ENCODE measurements around the gene PHKB.

DNA sequence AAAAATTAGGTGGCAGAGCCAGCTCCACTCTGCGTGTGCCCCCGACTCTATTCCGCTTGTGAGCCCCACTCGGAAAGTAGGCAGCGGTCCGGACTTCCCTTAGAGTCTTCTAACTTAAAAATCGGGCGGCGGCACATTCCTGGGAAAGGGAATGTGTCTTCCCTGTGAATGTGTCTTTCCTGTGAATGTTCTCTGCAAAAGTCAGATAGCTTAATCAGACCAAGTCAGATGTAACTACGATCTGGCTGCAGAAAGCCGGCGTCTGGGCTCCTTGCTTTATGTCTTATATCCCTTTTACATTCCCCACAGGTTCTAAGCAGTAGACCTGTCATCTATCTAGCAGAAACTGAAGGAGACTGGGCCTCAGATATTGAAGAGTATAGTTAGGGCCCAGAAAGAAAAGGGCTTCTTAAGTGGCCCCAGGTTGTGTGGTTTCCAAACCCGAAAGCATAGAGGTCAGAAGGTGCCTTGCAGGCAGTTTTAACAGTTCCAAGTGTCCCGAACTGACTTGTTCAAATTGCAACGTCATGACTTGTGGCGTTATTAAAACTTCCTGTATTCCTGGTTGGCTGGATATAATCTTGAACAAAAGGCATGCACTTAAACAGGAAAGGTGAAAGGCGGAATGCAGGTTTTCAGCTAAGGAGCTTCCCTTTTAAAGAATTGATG, 601 bp downstream of the PHKB start:
- TF ChIP-seq POLR2A (IDR thresholded peaks at IDR 0.05; ENCODE audit: low read depth, low read length) = no peak
- no peak for TF ChIP-seq POLR2AphosphoS5 (IDR thresholded peaks at IDR 0.05; ENCODE audit: low read depth, low read length)
- TF ChIP-seq TAF1 (IDR thresholded peaks at IDR 0.05; ENCODE audit: borderline replicate concordance, low read depth, low read length) = no peak

All from GM12892 (cell line).